Measurements from ENCODE around the gene FNDC4. TPM values are rescaled to one million over a fixed set of nuclear protein-coding genes. Genes with fewer than 3 reads are reported as not detected.
A peak's percentile ranks its signal among the peaks of the same experiment; 100 is the strongest.

Gene FNDC4
- total and polyA plus RNA-seq, 8 donors: 0.89 to 23.3 (median 7.6) TPM

GRCh38 chr2:27445615-27446014 lies 49.4 kb downstream of the FNDC4 start:
- Histone ChIP-seq H3K27me3 (no peaks in the 10 kb centered on the region), H3K27ac (peak overlapping the region; percentile 76 to 92 (median 87)), H3K4me1 (peaks cover 16 to 37% (median 20%) of the 10 kb centered on the region in 4 donors), H3K4me3 (peak overlapping the region in 2 of 4 donors; percentile 2 to 23), H3K36me3 (peaks cover 30 to 87% (median 81%) of the 10 kb centered on the region in 4 donors), H3K9me3 (no peaks in the 10 kb centered on the region)
- no peak for TF ChIP-seq EP300 (IDR thresholded peaks at IDR 0.05)
- TF ChIP-seq POLR2AphosphoS5 (IDR thresholded peaks at IDR 0.05): no peak
- no peak for TF ChIP-seq CTCF (IDR thresholded peaks at IDR 0.05)
- no peak for TF ChIP-seq POLR2A (IDR thresholded peaks at IDR 0.05)
- DNase-seq: no peak
- 68 to 84% (median 73%) methylated on average over 8 of the region's 8 CpGs for WGBS, 5 donors
- intact Hi-C loops (cut with DNase I; ENCODE audit: low total_unique reads): no loop called here

- Histone ChIP-seq H3K36me3 (peaks cover 35 to 87% (median 81%) of the 10 kb centered on the region in 4 donors), H3K27me3 (no peaks in the 10 kb centered on the region), H3K27ac (peak overlapping the region; percentile 76 to 92 (median 87)), H3K9me3 (no peaks in the 10 kb centered on the region), H3K4me1 (peaks cover 16 to 37% (median 20%) of the 10 kb centered on the region in 4 donors), H3K4me3 (peak overlapping the region in 1 of 4 donors; percentile 23)
- WGBS, 5 donors: 93 to 97% (median 95%) methylated on average over 8 of the region's 8 CpGs
- TF ChIP-seq POLR2A (IDR thresholded peaks at IDR 0.05): no peak
- no peak for TF ChIP-seq POLR2AphosphoS5 (IDR thresholded peaks at IDR 0.05)
- TF ChIP-seq EP300 (IDR thresholded peaks at IDR 0.05): no peak
- no peak for TF ChIP-seq CTCF (IDR thresholded peaks at IDR 0.05)
- DNase-seq: no peak
- intact Hi-C loops (cut with DNase I; ENCODE audit: low total_unique reads): no loop called here
These were observed 49.8 kb downstream of the FNDC4 start for GRCh38 chr2:27445155-27445554.

- 37 to 60% (median 46%) methylated on average over 6 of the region's 6 CpGs for WGBS, 5 donors
- H3K36me3 ChIP-seq: peaks cover 49 to 88% (median 82%) of the 10 kb centered on the region in 4 donors
- no peaks in the 10 kb centered on the region for H3K27me3 ChIP-seq
- TF ChIP-seq POLR2A (IDR thresholded peaks at IDR 0.05): no peak
- peak overlapping the region; percentile 82 to 92 (median 84) for H3K27ac ChIP-seq
- peaks cover 16 to 37% (median 20%) of the 10 kb centered on the region in 4 donors for H3K4me1 ChIP-seq
- H3K9me3 ChIP-seq: no peaks in the 10 kb centered on the region
- H3K4me3 ChIP-seq: peak overlapping the region; percentile 45 to 55 (median 48)
- intact Hi-C loops (cut with DNase I; ENCODE audit: low total_unique reads): no loop called here
- peak; percentile 39 to 47 for DNase-seq
These were observed 52.1 kb downstream of the FNDC4 start for GRCh38 chr2:27442920-27443282.

DNA sequence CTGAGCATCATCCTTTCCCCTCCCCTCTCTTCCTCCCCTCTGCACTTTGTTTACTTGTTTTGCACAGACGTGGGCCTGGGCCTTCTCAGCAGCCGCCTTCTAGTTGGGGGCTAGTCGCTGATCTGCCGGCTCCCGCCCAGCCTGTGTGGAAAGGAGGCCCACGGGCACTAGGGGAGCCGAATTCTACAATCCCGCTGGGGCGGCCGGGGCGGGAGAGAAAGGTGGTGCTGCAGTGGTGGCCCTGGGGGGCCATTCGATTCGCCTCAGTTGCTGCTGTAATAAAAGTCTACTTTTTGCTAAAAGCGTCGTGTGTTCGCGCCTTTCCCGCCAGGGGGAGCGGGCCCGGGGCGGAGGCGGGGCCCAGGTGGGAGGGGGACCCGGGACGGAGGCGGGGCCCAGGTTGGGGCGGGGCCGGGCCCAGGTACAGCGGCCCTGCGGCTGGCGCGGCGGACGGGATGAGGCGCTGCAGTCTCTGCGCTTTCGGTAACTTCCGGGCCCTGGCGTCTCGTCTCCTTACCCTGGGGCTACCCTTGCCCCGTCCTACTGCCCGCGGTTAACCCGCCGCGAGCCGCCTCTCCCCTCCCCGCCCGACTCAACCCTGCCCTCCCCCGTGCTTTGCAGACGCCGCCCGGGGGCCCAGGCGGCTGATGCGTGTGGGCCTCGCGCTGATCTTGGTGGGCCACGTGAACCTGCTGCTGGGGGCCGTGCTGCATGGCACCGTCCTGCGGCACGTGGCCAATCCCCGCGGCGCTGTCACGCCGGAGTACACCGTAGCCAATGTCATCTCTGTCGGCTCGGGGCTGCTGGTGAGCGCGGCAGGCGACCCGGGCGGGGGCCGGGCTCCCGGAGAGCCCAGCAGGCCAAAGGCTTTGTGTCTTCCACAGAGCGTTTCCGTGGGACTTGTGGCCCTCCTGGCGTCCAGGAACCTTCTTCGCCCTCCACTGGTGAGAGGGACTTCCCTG lies 52.8 kb downstream of the FNDC4 start, which contains the start of gene KRTCAP3:
Gene KRTCAP3, plus strand, starts transcription at position 424 of the 962 bp plus-strand sequence. Its CDS starts 32 bp downstream, at position 456.
- intact Hi-C loops (cut with DNase I; ENCODE audit: low total_unique reads): no loop called here
- WGBS, 5 donors: 24 to 51% (median 29%) methylated on average over 18 to 80 of the region's 80 CpGs
- TF ChIP-seq EP300 (IDR thresholded peaks at IDR 0.05): no peak
- TF ChIP-seq POLR2A (IDR thresholded peaks at IDR 0.05): no peak
- peak in 3 of 7 experiments; percentile 40 to 55 (median 45) for TF ChIP-seq CTCF (IDR thresholded peaks at IDR 0.05)
- TF ChIP-seq POLR2AphosphoS5 (IDR thresholded peaks at IDR 0.05): peak in 2 of 3 donors; percentile 72 to 73
- Histone ChIP-seq H3K36me3 (peaks cover 50 to 88% (median 82%) of the 10 kb centered on the region in 4 donors), H3K4me1 (peaks cover 16 to 37% (median 20%) of the 10 kb centered on the region in 4 donors), H3K4me3 (peak within 1 kb of the TSS; percentile 45 to 55 (median 48)), H3K9me3 (no peaks in the 10 kb centered on the region), H3K27me3 (no peaks in the 10 kb centered on the region), H3K27ac (peak within 1 kb of the TSS; percentile 82 to 92 (median 84))
- DNase-seq: peak; percentile 87 to 92

Small RNA genes within 50 kb of the gene (small RNA-seq; reads per million reads assigned to genes)
- gene RNU6-986P: 0 reads per million in 4 donors

Other genes starting within 250 kb of the FNDC4 start
- gene SLC30A3, start 232.2 kb downstream of the FNDC4 start, total RNA-seq: not detected
- gene SLC30A3, start 232.2 kb downstream of the FNDC4 start, polyA plus RNA-seq: not detected
- gene DNAJC5G, start 219.8 kb downstream of the FNDC4 start, total RNA-seq: not detected
- not detected for gene DNAJC5G, start 219.8 kb downstream of the FNDC4 start, polyA plus RNA-seq
- under 1 TPM in 1 of 5 donors, not detected in 4; 0.87 TPM for gene TRIM54, start 212.8 kb downstream of the FNDC4 start, total RNA-seq
- under 1 TPM; 0.13 to 0.61 (median 0.25) TPM for gene TRIM54, start 212.8 kb downstream of the FNDC4 start, polyA plus RNA-seq
- gene UCN, start 186.8 kb downstream of the FNDC4 start, total RNA-seq: 1 to 10 TPM in 1 of 5 donors, not detected in 4; 6.7 TPM
- 1 to 10 TPM in 2 of 3 donors, not detected in 1; 3.5 to 4.1 TPM for gene UCN, start 186.8 kb downstream of the FNDC4 start, polyA plus RNA-seq
- gene MPV17, start 172.1 kb downstream of the FNDC4 start, total RNA-seq: 10 to 100 TPM in 4 of 5 donors, 1 to 10 TPM in 1; 8.7 to 98.0 (median 58.9) TPM
- gene MPV17, start 172.1 kb downstream of the FNDC4 start, polyA plus RNA-seq: 10 to 100 TPM; 41.7 to 84.0 (median 58.2) TPM
- gene GTF3C2, start 138.4 kb downstream of the FNDC4 start, total RNA-seq: 100 to 1,000 TPM in 1 of 5 donors, 10 to 100 TPM in 4; 25.7 to 125 (median 62.6) TPM
- gene GTF3C2, start 138.4 kb downstream of the FNDC4 start, polyA plus RNA-seq: 10 to 100 TPM; 18.8 to 37.1 (median 28.3) TPM
- gene EIF2B4, start 124.9 kb downstream of the FNDC4 start, total RNA-seq: 10 to 100 TPM; 16.2 to 42.2 (median 27.2) TPM
- 10 to 100 TPM; 42.0 to 63.9 (median 51.1) TPM for gene EIF2B4, start 124.9 kb downstream of the FNDC4 start, polyA plus RNA-seq
- gene SNX17, start 124.6 kb downstream of the FNDC4 start, total RNA-seq: 10 to 100 TPM; 28.6 to 70.4 (median 67.2) TPM
- gene SNX17, start 124.6 kb downstream of the FNDC4 start, polyA plus RNA-seq: 10 to 100 TPM; 58.3 to 70.2 (median 68.9) TPM
- gene ZNF513, start 114.5 kb downstream of the FNDC4 start, total RNA-seq: 10 to 100 TPM; 10.3 to 58.9 (median 19.1) TPM
- 10 to 100 TPM; 12.4 to 23.6 (median 15.4) TPM for gene ZNF513, start 114.5 kb downstream of the FNDC4 start, polyA plus RNA-seq
- 10 to 100 TPM; 10.5 to 44.6 (median 42.9) TPM for gene PPM1G, start 85.6 kb downstream of the FNDC4 start, total RNA-seq
- gene PPM1G, start 85.6 kb downstream of the FNDC4 start, polyA plus RNA-seq: 10 to 100 TPM; 40.0 to 49.8 (median 47.2) TPM
- 10 to 100 TPM; 12.5 to 69.8 (median 48.4) TPM for gene NRBP1, start 66.6 kb downstream of the FNDC4 start, total RNA-seq
- 10 to 100 TPM; 46.7 to 57.3 (median 51.4) TPM for gene NRBP1, start 66.6 kb downstream of the FNDC4 start, polyA plus RNA-seq
- 100 to 1,000 TPM in 1 of 5 donors, 10 to 100 TPM in 3, not detected in 1; 16.5 to 140 (median 53.6) TPM for gene KRTCAP3, start 52.8 kb downstream of the FNDC4 start, total RNA-seq
- 10 to 100 TPM; 31.2 to 65.2 (median 62.2) TPM for gene KRTCAP3, start 52.8 kb downstream of the FNDC4 start, polyA plus RNA-seq
- gene IFT172, start 5.5 kb downstream of the FNDC4 start, total RNA-seq: 10 to 100 TPM in 4 of 5 donors, 1 to 10 TPM in 1; 7.4 to 88.1 (median 14.0) TPM
- gene IFT172, start 5.5 kb downstream of the FNDC4 start, polyA plus RNA-seq: 10 to 100 TPM; 34.7 to 66.4 (median 43.9) TPM
- 10 to 100 TPM in 4 of 5 donors, not detected in 1; 13.4 to 45.5 (median 33.3) TPM for gene GCKR, start 1.6 kb upstream of the FNDC4 start, total RNA-seq
- 10 to 100 TPM in 1 of 3 donors, 1 to 10 TPM in 2; 1.2 to 13.3 (median 2.1) TPM for gene GCKR, start 1.6 kb upstream of the FNDC4 start, polyA plus RNA-seq
- gene ZNF512, start 87.8 kb upstream of the FNDC4 start, total RNA-seq: 10 to 100 TPM in 3 of 5 donors, 1 to 10 TPM in 2; 6.4 to 35.8 (median 14.2) TPM
- 10 to 100 TPM in 1 of 3 donors, 1 to 10 TPM in 2; 6.8 to 12.2 (median 9.3) TPM for gene ZNF512, start 87.8 kb upstream of the FNDC4 start, polyA plus RNA-seq
- gene CCDC121, start 133.8 kb upstream of the FNDC4 start, total RNA-seq: 1 to 10 TPM in 4 of 5 donors, under 1 TPM in 1; 0.87 to 3.1 (median 1.8) TPM
- 1 to 10 TPM; 1.7 to 2.4 (median 2.1) TPM for gene CCDC121, start 133.8 kb upstream of the FNDC4 start, polyA plus RNA-seq
- 10 to 100 TPM; 10.1 to 68.7 (median 33.0) TPM for gene GPN1, start 133.8 kb upstream of the FNDC4 start, total RNA-seq
- gene GPN1, start 133.8 kb upstream of the FNDC4 start, polyA plus RNA-seq: 10 to 100 TPM; 20.6 to 31.6 (median 28.2) TPM
- gene SUPT7L, start 168.4 kb upstream of the FNDC4 start, total RNA-seq: 10 to 100 TPM; 18.2 to 50.9 (median 29.6) TPM
- 10 to 100 TPM; 10.1 to 22.0 (median 13.2) TPM for gene SUPT7L, start 168.4 kb upstream of the FNDC4 start, polyA plus RNA-seq
- gene SLC4A1AP, start 168.7 kb upstream of the FNDC4 start, total RNA-seq: 10 to 100 TPM; 25.7 to 58.9 (median 30.6) TPM
- 10 to 100 TPM; 11.2 to 12.2 (median 11.9) TPM for gene SLC4A1AP, start 168.7 kb upstream of the FNDC4 start, polyA plus RNA-seq

Measured in stomach (tissue), 9 donors.